PC-3 (cell line): Measurements from ENCODE around the gene SPEF2. TPM values are rescaled to one million over a fixed set of nuclear protein-coding genes. Genes with fewer than 3 reads are reported as not detected.
"Not testable (repeated sequence)": the region's sequence is repeated elsewhere in the genome, so short reads cannot be mapped to it uniquely, and the experiment has no call there.

Experiments
- ATAC-seq: fragments of 200-7000 bp; cut with Tn5 transposase; 2 replicates; pipeline ENCODE4 v1.9.1; 2020; ENCODE audit warnings: mild to moderate bottlenecking, moderate library complexity
- BruUV-seq: library from RNA; stranded (reverse); fragments of 400-500 nt; replicated peaks from 2 replicates; lab custom pipeline; 2021; lab: Mats Ljungman, UMichigan
- CTCF ChIA-PET: fragments of 300-600 bp; sonication (Branson Sonifier 250); formaldehyde crosslinking; loops from one replicate; lab custom pipeline; 2022; ENCODE audit warnings: antibody characterized with exemption; lab: Charles Lee
- POLR2A ChIA-PET: fragments of 300-600 bp; sonication (Branson Sonifier 250); formaldehyde crosslinking; loops from one replicate; lab custom pipeline; 2022; ENCODE audit warnings: antibody characterized with exemption; ENCODE audit not compliant: unreplicated experiment; lab: Charles Lee
- DNase-seq: peaks from one replicate; pipeline ENCODE4 v3.0.0-alpha.2; 2015
- H2AFZ ChIP-seq: fragments of 300-600 bp; sonication (generic); 2 replicates; pipeline ENCODE4 v1.6.0; 2016; ENCODE audit warnings: antibody characterized with exemption, low read length
- H3F3A ChIP-seq: fragments of 300-600 bp; sonication (generic); one replicate; pipeline ENCODE4 v1.6.0; 2017; ENCODE audit warnings: antibody characterized with exemption, low read length, control low read depth, mild to moderate bottlenecking; ENCODE audit not compliant: unreplicated experiment
- H3K27ac ChIP-seq: fragments of 300-600 bp; sonication (generic); 2 replicates; pipeline ENCODE4 v1.5.1; 2016; ENCODE audit warnings: mild to moderate bottlenecking, low read length
- H3K27me3 ChIP-seq: fragments of 300-600 bp; sonication (generic); 2 replicates; pipeline ENCODE4 v1.6.1; 2016; ENCODE audit warnings: low read length, mixed read lengths
- H3K36me3 ChIP-seq: fragments of 300-600 bp; sonication (generic); 2 replicates; pipeline ENCODE4 v1.6.1; 2016; ENCODE audit warnings: low read depth, mixed run types, low read length, mixed read lengths
- H3K4me1 ChIP-seq: fragments of 300-600 bp; sonication (generic); 2 replicates; pipeline ENCODE4 v1.5.1; 2016; ENCODE audit warnings: low read length; ENCODE audit not compliant: insufficient read depth
- H3K4me2 ChIP-seq: fragments of 300-600 bp; sonication (generic); 2 replicates; pipeline ENCODE4 v1.6.0; 2016; ENCODE audit warnings: low read length
- H3K4me3 ChIP-seq: fragments of 300-600 bp; sonication (generic); 2 replicates; pipeline ENCODE4 v1.5.1; 2016; ENCODE audit warnings: mild to moderate bottlenecking, low read length, mixed read lengths
- H3K79me2 ChIP-seq: fragments of 300-600 bp; sonication (generic); 2 replicates; pipeline ENCODE4 v1.6.1; 2017; ENCODE audit warnings: low read length, mixed read lengths
- H3K9ac ChIP-seq: fragments of 300-600 bp; sonication (generic); 2 replicates; pipeline ENCODE4 v1.6.0; 2016; ENCODE audit warnings: mild to moderate bottlenecking, low read length
- H3K9me2 ChIP-seq: fragments of 300-600 bp; sonication (generic); replicated peaks from 2 replicates; pipeline ENCODE4 v1.6.1; 2016; ENCODE audit warnings: mixed run types, low read length, mixed read lengths
- H3K9me3 ChIP-seq: fragments of 300-600 bp; sonication (generic); 2 replicates; pipeline ENCODE4 v1.6.1; 2016; ENCODE audit warnings: low read length, mixed read lengths
- H4K20me1 ChIP-seq: fragments of 300-600 bp; sonication (generic); 2 replicates; pipeline ENCODE4 v1.6.1; 2016; ENCODE audit warnings: low read length, mixed read lengths
- CTCF ChIP-seq: fragments of 300-600 bp; sonication (generic); conservative IDR thresholded peaks from 2 replicates; pipeline ENCODE4 v1.5.1; 2017; ENCODE audit warnings: antibody characterized with exemption, low read depth, mild to moderate bottlenecking, low read length
- EZH2 ChIP-seq: fragments of 300-600 bp; sonication (generic); IDR thresholded peaks from one replicate; pipeline ENCODE4 v1.6.1; 2017; ENCODE audit warnings: antibody characterized with exemption, mild to moderate bottlenecking, low read length; ENCODE audit not compliant: unreplicated experiment
- EZH2phosphoT487 ChIP-seq: fragments of 300-600 bp; sonication (generic); IDR thresholded peaks from 2 replicates; pipeline ENCODE4 v1.6.1; 2018; ENCODE audit warnings: mild to moderate bottlenecking, antibody characterized with exemption, low read length, borderline replicate concordance
- intact Hi-C: fragments of 100-400 bp; cut with micrococcal nuclease; formaldehyde crosslinking; loops from 2 replicates; pipeline ENCODE4 v1.9.0; 2023
- total RNA-seq: library from RNA; depleted of rRNA; stranded (reverse); fragments of >200 nt; gene quantifications from 2 replicates; pipeline ENCODE4 v1.2.3, GENCODE V29; 2014

Gene SPEF2
- total RNA-seq, 1 experiment from 2014 or later: 2.3 TPM

GRCh38 chr5:35668794-35669193 is 51.1 kb downstream of the SPEF2 start:
- ChIA-PET POLR2A (no interaction called here), CTCF (no interaction called here)
- intact Hi-C loops: no loop called here
- Histone ChIP-seq H3K27ac (no peak overlapping the region), H3K4me3 (no peak overlapping the region), H3K9ac (no peak overlapping the region), H2AFZ (no peak overlapping the region), H3K9me3 (no peaks in the 10 kb centered on the region), H3K4me2 (no peak overlapping the region), H3F3A (no peaks in the 10 kb centered on the region), H3K27me3 (no peaks in the 10 kb centered on the region), H3K79me2 (no peaks in the 10 kb centered on the region), H4K20me1 (no peaks in the 10 kb centered on the region), H3K9me2 (no peaks in the 10 kb centered on the region), H3K4me1 (no peaks in the 10 kb centered on the region), H3K36me3 (no peaks in the 10 kb centered on the region)
- DNase-seq (no peak), ATAC-seq (no peak)
- no TSS peak for BruUV-seq
- TF ChIP-seq EZH2 (no peak), CTCF (no peak), EZH2phosphoT487 (no peak)

- Histone ChIP-seq H4K20me1 (no peaks in the 10 kb centered on the region), H3K4me3 (no peak overlapping the region), H3K9me2 (no peaks in the 10 kb centered on the region), H3K79me2 (no peaks in the 10 kb centered on the region), H3K4me2 (no peak overlapping the region), H3K4me1 (no peaks in the 10 kb centered on the region), H3K36me3 (no peaks in the 10 kb centered on the region), H3K27ac (no peak overlapping the region), H3K27me3 (no peaks in the 10 kb centered on the region), H3K9me3 (no peaks in the 10 kb centered on the region), H2AFZ (no peak overlapping the region), H3F3A (no peaks in the 10 kb centered on the region), H3K9ac (no peak overlapping the region)
- BruUV-seq: no TSS peak
- DNase-seq (no peak), ATAC-seq (no peak)
- ChIA-PET POLR2A (no interaction called here), CTCF (no interaction called here)
- intact Hi-C loops: no loop called here
- no peak for TF ChIP-seq CTCF
- no peak for TF ChIP-seq EZH2
- no peak for TF ChIP-seq EZH2phosphoT487
Observed at GRCh38 chr5:35671541-35672295, 54.1 kb downstream of the SPEF2 start.

- DNase-seq, H4K20me1 ChIP-seq, intact Hi-C loops, POLR2A ChIA-PET, H3F3A ChIP-seq, BruUV-seq, H3K9me3 ChIP-seq, H3K27me3 ChIP-seq, H3K4me3 ChIP-seq, H3K36me3 ChIP-seq, H3K27ac ChIP-seq, H3K4me1 ChIP-seq, ATAC-seq, H3K9ac ChIP-seq, H3K9me2 ChIP-seq, H2AFZ ChIP-seq, H3K79me2 ChIP-seq, H3K4me2 ChIP-seq: not testable (repeated sequence)
- CTCF ChIA-PET: interaction anchor here (0.6 kb wide), 1 partner anchor 418 kb away, joined by 3 read pairs; no protein-coding TSS in a partner anchor
Observed at GRCh38 chr5:35672296-35672655, 54.6 kb downstream of the SPEF2 start.
